IMR-90 (cell line): Measurements from ENCODE around the gene MDM2. TPM values are rescaled to one million over a fixed set of nuclear protein-coding genes. Genes with fewer than 3 reads are reported as not detected.

Experiments used
- ATAC-seq: fragments of 200-7000 bp; cut with Tn5 transposase; 2 replicates; pipeline ENCODE4 v1.9.1; 2020; ENCODE audit warnings: low read depth, mild to moderate bottlenecking, moderate library complexity
- BruUV-seq: library from RNA; stranded (reverse); fragments of 400-500 nt; replicated peaks from 2 replicates; lab custom pipeline; 2021; lab: Mats Ljungman, UMichigan
- CTCF ChIA-PET: fragments of 300-600 bp; formaldehyde crosslinking; extraction: SDS; loops from one replicate; lab custom pipeline; 2021; ENCODE audit warnings: antibody characterized with exemption; lab: Yijun Ruan, JAX
- POLR2A ChIA-PET: fragments of 300-600 bp; sonication (Branson Sonifier 250); formaldehyde crosslinking; loops from one replicate; lab custom pipeline; 2022; ENCODE audit warnings: antibody characterized with exemption; ENCODE audit not compliant: unreplicated experiment; lab: Charles Lee
- DNase-seq: peaks from one replicate; pipeline ENCODE4 v3.0.0; 2013
- H2AFZ ChIP-seq: replicated peaks from 2 replicates; pipeline ENCODE3; 2013; ENCODE audit warnings: low read length, mild to moderate bottlenecking; ENCODE audit not compliant: poor library complexity
- H2AK5ac ChIP-seq: 2 replicates; pipeline ENCODE4 v1.6.1; 2013; ENCODE audit warnings: low read depth, low read length, inconsistent platforms
- H2AK9ac ChIP-seq: replicated peaks from 2 replicates; pipeline ENCODE3; 2013; ENCODE audit warnings: mild to moderate bottlenecking, low read depth, low read length, moderate library complexity; ENCODE audit not compliant: poor library complexity
- H2BK120ac ChIP-seq: 2 replicates; pipeline ENCODE4 v1.6.1; 2013; ENCODE audit warnings: low read depth, low read length, inconsistent platforms
- H2BK15ac ChIP-seq: 3 replicates; pipeline ENCODE4 v1.6.1; 2013; ENCODE audit warnings: low read depth, low read length, inconsistent platforms
- H2BK20ac ChIP-seq: 2 replicates; pipeline ENCODE4 v1.6.1; 2013; ENCODE audit warnings: low read depth, mild to moderate bottlenecking, inconsistent platforms, low read length, moderate library complexity
- H2BK5ac ChIP-seq: 2 replicates; pipeline ENCODE4 v1.6.1; 2013; ENCODE audit warnings: mild to moderate bottlenecking, low read depth, low read length, inconsistent platforms; ENCODE audit not compliant: poor library complexity, severe bottlenecking
- H3K14ac ChIP-seq: replicated peaks from 2 replicates; pipeline ENCODE4 v1.6.1; 2013; ENCODE audit warnings: low read depth, low read length, inconsistent platforms
- H3K18ac ChIP-seq: 2 replicates; pipeline ENCODE4 v1.6.1; 2013; ENCODE audit warnings: low read depth, low read length, control low read depth
- H3K23ac ChIP-seq: 2 replicates; pipeline ENCODE4 v1.6.1; 2013; ENCODE audit warnings: low read depth, low read length, inconsistent platforms
- H3K27ac ChIP-seq: 2 replicates; pipeline ENCODE4 v1.5.1; 2013; ENCODE audit warnings: mild to moderate bottlenecking, control low read depth, low read length; ENCODE audit not compliant: insufficient read depth
- H3K27me3 ChIP-seq: 2 replicates; pipeline ENCODE4 v1.6.1; 2013; ENCODE audit warnings: low read length; ENCODE audit not compliant: control insufficient read depth, insufficient read depth
- H3K36me3 ChIP-seq: 2 replicates; pipeline ENCODE4 v1.6.1; 2013; ENCODE audit warnings: low read length, mixed read lengths; ENCODE audit not compliant: control insufficient read depth, insufficient read depth
- H3K4ac ChIP-seq: 2 replicates; pipeline ENCODE4 v1.6.1; 2013; ENCODE audit warnings: low read depth, low read length, inconsistent platforms
- H3K4me1 ChIP-seq: 2 replicates; pipeline ENCODE4 v1.6.1; 2013; ENCODE audit warnings: low read length, mixed read lengths; ENCODE audit not compliant: control insufficient read depth, insufficient read depth
- H3K4me2 ChIP-seq: 2 replicates; pipeline ENCODE4 v1.6.1; 2013; ENCODE audit warnings: low read depth, mild to moderate bottlenecking, control low read depth, low read length, moderate library complexity
- H3K4me3 ChIP-seq: 2 replicates; pipeline ENCODE4 v1.5.1; 2013; ENCODE audit warnings: low read depth, mild to moderate bottlenecking, control low read depth, low read length, moderate library complexity; ENCODE audit not compliant: insufficient read depth
- H3K56ac ChIP-seq: 2 replicates; pipeline ENCODE4 v1.6.1; 2013; ENCODE audit warnings: low read length, inconsistent platforms; ENCODE audit not compliant: insufficient read depth; ENCODE audit errors: extremely low read depth
- H3K79me1 ChIP-seq, 2 experiments: 2 replicates each; pipeline ENCODE4 v1.6.1; 2013; ENCODE audit warnings: low read length in 2 of 2, inconsistent platforms in 1 of 2, low read depth in 1 of 2
- H3K9ac ChIP-seq: 2 replicates; pipeline ENCODE4 v1.6.1; 2013; ENCODE audit warnings: low read depth, low read length, control low read depth
- H3K9me1 ChIP-seq: 2 replicates; pipeline ENCODE4 v1.6.1; 2013; ENCODE audit warnings: low read length, inconsistent platforms; ENCODE audit not compliant: insufficient read depth
- H3K9me3 ChIP-seq: 2 replicates; pipeline ENCODE4 v1.6.1; 2013; ENCODE audit warnings: low read length; ENCODE audit not compliant: control insufficient read depth, insufficient read depth
- H4K20me1 ChIP-seq: 2 replicates; pipeline ENCODE4 v1.6.1; 2013; ENCODE audit warnings: low read length, inconsistent platforms; ENCODE audit not compliant: insufficient read depth
- H4K5ac ChIP-seq: 2 replicates; pipeline ENCODE4 v1.6.1; 2013; ENCODE audit warnings: mild to moderate bottlenecking, low read depth, low read length, control low read depth
- H4K8ac ChIP-seq, 2 experiments: 2 replicates each; pipeline ENCODE4 v1.6.1; 2013; ENCODE audit warnings: low read depth in 2 of 2, low read length in 2 of 2, control low read depth in 1 of 2, inconsistent platforms in 1 of 2
- H4K91ac ChIP-seq: 2 replicates; pipeline ENCODE4 v1.6.1; 2013; ENCODE audit warnings: low read depth, low read length, inconsistent platforms; ENCODE audit not compliant: insufficient read depth
- BHLHE40 ChIP-seq: fragments of 150-350 bp; IDR thresholded peaks from 2 replicates; pipeline ENCODE4 v1.6.1; 2016; ENCODE audit warnings: mild to moderate bottlenecking, low read depth, low read length
- CEBPB ChIP-seq: IDR thresholded peaks from 2 replicates; pipeline ENCODE4 v1.6.1; 2012; ENCODE audit warnings: low read depth, low read length, improper control_type of control experiment
- CHD1 ChIP-seq: IDR thresholded peaks from 2 replicates; pipeline ENCODE4 v1.6.1; 2012; ENCODE audit warnings: low read depth, low read length, improper control_type of control experiment
- ELK1 ChIP-seq: fragments of 150-350 bp; IDR thresholded peaks from 2 replicates; pipeline ENCODE4 v1.6.1; 2016; ENCODE audit warnings: low read depth, mild to moderate bottlenecking, low read length, moderate library complexity, borderline replicate concordance
- FOS ChIP-seq: fragments of 150-350 bp; IDR thresholded peaks from 2 replicates; pipeline ENCODE4 v1.6.1; 2016; ENCODE audit warnings: low read depth, low read length
- MAFK ChIP-seq: IDR thresholded peaks from 2 replicates; pipeline ENCODE4 v1.6.1; 2012; ENCODE audit warnings: low read depth, low read length, improper control_type of control experiment
- MAZ ChIP-seq: IDR thresholded peaks from 2 replicates; pipeline ENCODE4 v1.6.1; 2012; ENCODE audit warnings: low read depth, mild to moderate bottlenecking, low read length, improper control_type of control experiment, moderate library complexity, borderline replicate concordance
- NFE2L2 ChIP-seq: fragments of 150-350 bp; IDR thresholded peaks from 2 replicates; pipeline ENCODE4 v1.6.1; 2016; ENCODE audit warnings: low read depth, mild to moderate bottlenecking, low read length
- POLR2A ChIP-seq: IDR thresholded peaks from 2 replicates; pipeline ENCODE4 v1.6.1; 2012; ENCODE audit warnings: mild to moderate bottlenecking, low read depth, low read length
- RAD21 ChIP-seq: IDR thresholded peaks from 2 replicates; pipeline ENCODE4 v1.6.1; 2012; ENCODE audit warnings: low read length, improper control_type of control experiment
- RFX5 ChIP-seq: IDR thresholded peaks from 2 replicates; pipeline ENCODE4 v1.8.0; 2012; ENCODE audit warnings: low read depth, mild to moderate bottlenecking, low read length, moderate library complexity
- SMC3 ChIP-seq: fragments of 150-350 bp; IDR thresholded peaks from 2 replicates; pipeline ENCODE4 v1.6.1; 2016; ENCODE audit warnings: low read depth, mild to moderate bottlenecking, antibody characterized with exemption, low read length, moderate library complexity
- WGBS, 2 experiments: methylation state at CpG; one replicate each; pipeline versions ENCODE4 v1.1.5 to v1.1.7; 2013; ENCODE audit warnings: missing lambda C conversion rate in 2 of 2; ENCODE audit not compliant: insufficient read length in 1 of 2; ENCODE audit errors: extremely low coverage in 2 of 2; 5-methylcytosine and 5-hydroxymethylcytosine counted together
- dilution Hi-C: fragments of 300-500 bp; cut with HindIII; formaldehyde crosslinking; loops from one replicate; pipeline ENCODE4 v1.14.3; 2018; ENCODE audit warnings: low sequenced_read_pairs; ENCODE audit not compliant: unreplicated experiment
- in situ Hi-C: fragments of 300-500 bp; cut with MboI; formaldehyde crosslinking; loops from 3 replicates; pipeline ENCODE4 v1.14.3; 2019; ENCODE audit warnings: low sequenced_read_pairs, inconsistent platforms, mixed read lengths
- intact Hi-C: fragments of 100-400 bp; cut with micrococcal nuclease; formaldehyde crosslinking; loops from 2 replicates; pipeline ENCODE4 v1.10.0; 2022
- polyA plus RNA-seq, 3 experiments: library from polyadenylated mRNA; depleted of rRNA; stranded (reverse); fragments of >200 nt; gene quantifications; 2 replicates each; pipeline ENCODE4 v1.2.3, GENCODE V29; 2012; ENCODE audit warnings: low replicate concordance in 1 of 3
- total RNA-seq: library from RNA; depleted of rRNA; stranded (reverse); fragments of >200 nt; gene quantifications from 2 replicates; pipeline ENCODE4 v1.2.3, GENCODE V29; 2012
- TF ChIP-seq, protein P1 (sequence below): conservative IDR thresholded peaks from 2 replicates; pipeline ENCODE4 v1.5.1; 2012; ENCODE audit warnings: mild to moderate bottlenecking, low read depth, low read length, improper control_type of control experiment
- TF ChIP-seq, protein P2 (sequence below): fragments of 150-350 bp; IDR thresholded peaks from 2 replicates; pipeline ENCODE4 v1.6.1; 2017; ENCODE audit warnings: mild to moderate bottlenecking, antibody characterized with exemption, low read length, low read depth

Gene MDM2
- total and polyA plus RNA-seq, 2 of the 4 experiments (the other 2 are of a cell fraction) = 21.9 to 196 TPM

DNA sequence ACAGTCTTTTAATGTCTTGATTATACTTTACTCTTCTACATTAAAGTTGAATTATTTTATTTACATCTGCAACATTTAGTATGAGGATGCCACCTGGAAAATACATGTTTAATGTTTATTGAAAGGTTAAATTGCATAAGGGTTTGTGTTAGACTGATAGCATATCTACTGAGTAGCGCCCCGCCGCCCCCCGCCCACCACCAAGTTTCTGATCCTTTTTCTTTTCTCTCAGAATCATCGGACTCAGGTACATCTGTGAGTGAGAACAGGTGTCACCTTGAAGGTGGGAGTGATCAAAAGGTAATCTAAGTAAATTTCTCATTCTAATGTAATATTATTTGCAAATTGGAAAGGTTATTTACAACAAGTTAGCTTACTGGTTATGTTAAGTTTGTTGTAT lies 16.2 kb downstream of the MDM2 start:
- DNase-seq = no peak
- in situ Hi-C loops = no loop called here
- no peak overlapping the region for H3K27ac ChIP-seq

More for the DNA sequence above, 16.2 kb downstream of the MDM2 start:
- Histone ChIP-seq H2BK15ac (no peak overlapping the region), H2AK9ac (no peak overlapping the region), H3K4me1 (peaks cover 6% of the 10 kb centered on the region; the same call in 1 of the 2 replicates), H3K27me3 (no peaks in the 10 kb centered on the region), H3K9ac (no peak overlapping the region), H4K8ac (no peak overlapping the region), H3K18ac (no peak overlapping the region), H2BK5ac (no peak overlapping the region), H4K20me1 (peaks cover 38% of the 10 kb centered on the region), H4K91ac (no peak overlapping the region), H4K5ac (no peak overlapping the region), H3K56ac (no peak overlapping the region), H3K14ac (no peak overlapping the region), H2BK20ac (no peak overlapping the region), H2AK5ac (no peak overlapping the region), H3K4ac (no peak overlapping the region), H3K36me3 (peaks cover 50% of the 10 kb centered on the region), H3K79me1 (peaks cover 31 to 32% of the 10 kb centered on the region in 2 experiments), H3K9me1 (peaks cover 4% of the 10 kb centered on the region), H3K4me2 (no peak overlapping the region), H3K9me3 (no peaks in the 10 kb centered on the region), H3K23ac (no peak overlapping the region), H3K4me3 (no peak overlapping the region), H2AFZ (no peak overlapping the region), H2BK120ac (no peak overlapping the region)
- ChIA-PET CTCF (no interaction called here), POLR2A (no interaction called here)
- TF ChIP-seq FOS = no peak
- no peak for TF ChIP-seq RFX5
- TF ChIP-seq, protein P1, sequence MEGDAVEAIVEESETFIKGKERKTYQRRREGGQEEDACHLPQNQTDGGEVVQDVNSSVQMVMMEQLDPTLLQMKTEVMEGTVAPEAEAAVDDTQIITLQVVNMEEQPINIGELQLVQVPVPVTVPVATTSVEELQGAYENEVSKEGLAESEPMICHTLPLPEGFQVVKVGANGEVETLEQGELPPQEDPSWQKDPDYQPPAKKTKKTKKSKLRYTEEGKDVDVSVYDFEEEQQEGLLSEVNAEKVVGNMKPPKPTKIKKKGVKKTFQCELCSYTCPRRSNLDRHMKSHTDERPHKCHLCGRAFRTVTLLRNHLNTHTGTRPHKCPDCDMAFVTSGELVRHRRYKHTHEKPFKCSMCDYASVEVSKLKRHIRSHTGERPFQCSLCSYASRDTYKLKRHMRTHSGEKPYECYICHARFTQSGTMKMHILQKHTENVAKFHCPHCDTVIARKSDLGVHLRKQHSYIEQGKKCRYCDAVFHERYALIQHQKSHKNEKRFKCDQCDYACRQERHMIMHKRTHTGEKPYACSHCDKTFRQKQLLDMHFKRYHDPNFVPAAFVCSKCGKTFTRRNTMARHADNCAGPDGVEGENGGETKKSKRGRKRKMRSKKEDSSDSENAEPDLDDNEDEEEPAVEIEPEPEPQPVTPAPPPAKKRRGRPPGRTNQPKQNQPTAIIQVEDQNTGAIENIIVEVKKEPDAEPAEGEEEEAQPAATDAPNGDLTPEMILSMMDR = no peak
- TF ChIP-seq MAZ = no peak
- no peak for TF ChIP-seq SMC3
- TF ChIP-seq, protein P2, sequence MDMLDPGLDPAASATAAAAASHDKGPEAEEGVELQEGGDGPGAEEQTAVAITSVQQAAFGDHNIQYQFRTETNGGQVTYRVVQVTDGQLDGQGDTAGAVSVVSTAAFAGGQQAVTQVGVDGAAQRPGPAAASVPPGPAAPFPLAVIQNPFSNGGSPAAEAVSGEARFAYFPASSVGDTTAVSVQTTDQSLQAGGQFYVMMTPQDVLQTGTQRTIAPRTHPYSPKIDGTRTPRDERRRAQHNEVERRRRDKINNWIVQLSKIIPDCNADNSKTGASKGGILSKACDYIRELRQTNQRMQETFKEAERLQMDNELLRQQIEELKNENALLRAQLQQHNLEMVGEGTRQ = no peak
- no peak for TF ChIP-seq BHLHE40
- no peak for TF ChIP-seq RAD21
- TF ChIP-seq POLR2A = no peak
- no peak for TF ChIP-seq CHD1
- no peak for TF ChIP-seq ELK1
- TF ChIP-seq MAFK = no peak
- TF ChIP-seq NFE2L2 = no peak
- TF ChIP-seq CEBPB = no peak
- dilution Hi-C loops = no loop called here
- no TSS peak for BruUV-seq
- no peak for ATAC-seq
- no CpG with 5 or more reads among the region's 5 CpGs for WGBS, 2 experiments
- intact Hi-C loops = no loop called here
